Omental fat pad (tissue), 4 donors: ENCODE results near the gene ATG7. TPM values are rescaled to one million over a fixed set of nuclear protein-coding genes. Genes with fewer than 3 reads are reported as not detected.

Source experiments
- ATAC-seq: fragments of 150-250 bp; one replicate; pipeline ENCODE4 v1.9.1; 2016; ENCODE audit warnings: mild to moderate bottlenecking, moderate library complexity; ENCODE audit not compliant: low FRiP score
- DNase-seq: peaks from one replicate; pipeline ENCODE4 v3.0.0-alpha.2; 2019; ENCODE audit warnings: low spot score
- CTCF ChIP-seq, 3 donors: fragments of 450-650 bp; IDR thresholded peaks; one replicate each; pipeline ENCODE4 v1.5.1; 2016 to 2017; ENCODE audit warnings: antibody characterized with exemption in 3 of 3, mild to moderate bottlenecking in 3 of 3, moderate library complexity in 2 of 3
- total RNA-seq, 4 donors: library from RNA; depleted of rRNA; stranded (reverse); fragments of >200 nt; gene quantifications; one replicate each; pipeline ENCODE4 v1.1.0, GENCODE V29; 2016

The ATG7 gene
- total RNA-seq, 4 donors from 2014 or later = 62.9 to 96.7 (median 76.2) TPM

- no peak for ATAC-seq
- TF ChIP-seq CTCF (IDR thresholded peaks at IDR 0.05) = no peak
- no peak for DNase-seq
Observed at GRCh38 chr3:11552289-11553264, 280.4 kb downstream of the ATG7 start.

DNA sequence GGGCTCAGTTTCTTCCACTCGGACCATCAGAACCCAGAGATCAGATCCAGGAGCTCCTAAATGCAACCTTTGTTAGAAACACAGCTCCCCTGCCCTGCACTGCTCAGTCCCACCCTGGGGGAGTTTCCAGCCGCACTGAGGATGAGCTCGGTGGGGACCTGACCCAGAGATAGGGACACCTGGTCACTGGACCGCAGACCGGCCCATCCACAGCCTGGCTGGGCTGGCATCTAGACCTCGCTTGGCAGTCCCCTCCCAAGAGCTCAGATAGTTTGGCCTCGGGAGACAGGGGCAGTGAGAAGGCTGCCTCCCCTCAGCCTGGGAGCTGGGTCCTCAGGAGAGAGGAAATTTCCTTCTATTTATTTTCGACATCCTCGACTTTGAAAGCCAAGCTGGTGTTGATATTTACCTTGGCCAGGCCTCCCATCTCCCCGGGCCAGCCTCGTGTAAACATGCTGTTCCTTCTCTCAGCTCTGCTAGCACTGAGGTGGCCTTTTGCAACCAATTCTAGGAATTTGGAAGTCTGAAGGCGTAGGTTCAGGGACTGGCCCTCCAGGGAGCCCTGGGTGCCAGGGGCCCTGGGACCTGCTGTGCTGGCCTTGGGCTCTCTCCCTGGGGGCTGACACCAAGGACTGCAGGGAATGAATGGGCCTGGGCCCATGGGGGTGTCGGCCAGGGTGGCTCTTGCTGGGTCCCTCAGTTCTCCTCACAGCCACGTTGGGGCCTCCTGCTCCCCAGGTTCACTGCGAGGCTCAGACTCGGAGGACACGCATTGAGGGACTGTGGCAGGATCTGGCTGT, 281.4 kb downstream of the ATG7 start:
- no peak for ATAC-seq
- no peak for TF ChIP-seq CTCF (IDR thresholded peaks at IDR 0.05)
- no peak for DNase-seq

GRCh38 chr3:11554236-11554610, 282.0 kb downstream of the ATG7 start:
- no peak for ATAC-seq
- TF ChIP-seq CTCF (IDR thresholded peaks at IDR 0.05) = no peak
- no peak for DNase-seq

DNA sequence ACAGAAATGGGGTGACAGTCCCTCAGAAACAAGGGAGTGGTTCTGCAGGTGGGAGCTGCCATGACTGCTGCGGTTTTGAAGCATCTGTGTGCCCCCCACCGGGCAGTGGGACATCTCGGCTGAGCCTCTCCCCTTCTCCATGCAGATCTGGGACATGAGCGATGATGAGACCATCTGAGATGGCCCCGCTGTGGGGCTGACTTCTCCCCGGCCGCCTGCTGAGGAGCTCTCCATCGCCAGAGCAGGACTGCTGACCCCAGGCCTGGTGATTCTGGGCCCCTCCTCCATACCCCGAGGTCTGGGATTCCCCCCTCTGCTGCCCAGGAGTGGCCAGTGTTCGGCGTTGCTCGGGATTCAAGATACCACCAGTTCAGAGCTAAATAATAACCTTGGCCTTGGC, 282.5 kb downstream of the ATG7 start:
- DNase-seq = no peak

DNA sequence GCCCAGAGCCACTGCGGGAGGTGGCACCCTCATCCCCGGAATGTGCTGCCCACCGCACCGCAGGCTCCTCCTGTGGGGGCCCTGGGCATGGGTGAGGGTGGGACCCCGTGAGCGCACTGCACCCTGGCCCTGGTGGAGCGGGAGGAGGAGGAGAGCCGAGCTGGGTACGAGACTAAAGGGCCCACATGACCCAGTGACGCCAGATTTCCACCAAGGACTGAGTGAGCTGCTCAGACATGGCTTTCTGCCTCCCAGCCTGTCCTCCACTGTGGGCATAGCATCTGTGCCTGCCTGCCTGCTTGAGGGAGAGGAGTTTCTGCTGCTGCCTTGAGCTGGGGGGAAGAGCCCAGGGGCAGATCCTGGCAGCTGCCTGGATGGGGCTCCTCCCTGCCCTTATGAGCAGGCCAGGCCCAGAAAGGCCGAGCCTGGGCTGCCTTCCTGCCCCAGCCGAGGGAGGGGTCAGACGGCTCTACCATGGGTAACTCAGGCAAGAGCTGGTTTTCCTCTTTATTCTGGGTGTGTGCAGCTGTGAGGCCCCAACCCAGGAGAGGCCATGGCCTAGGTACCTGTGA, 283.1 kb downstream of the ATG7 start:
- no peak for DNase-seq
- ATAC-seq = no peak
- TF ChIP-seq CTCF (IDR thresholded peaks at IDR 0.05) = no peak

More for the DNA sequence above, 282.5 kb downstream of the ATG7 start:
- no peak for ATAC-seq
- TF ChIP-seq CTCF (IDR thresholded peaks at IDR 0.05) = no peak

DNA sequence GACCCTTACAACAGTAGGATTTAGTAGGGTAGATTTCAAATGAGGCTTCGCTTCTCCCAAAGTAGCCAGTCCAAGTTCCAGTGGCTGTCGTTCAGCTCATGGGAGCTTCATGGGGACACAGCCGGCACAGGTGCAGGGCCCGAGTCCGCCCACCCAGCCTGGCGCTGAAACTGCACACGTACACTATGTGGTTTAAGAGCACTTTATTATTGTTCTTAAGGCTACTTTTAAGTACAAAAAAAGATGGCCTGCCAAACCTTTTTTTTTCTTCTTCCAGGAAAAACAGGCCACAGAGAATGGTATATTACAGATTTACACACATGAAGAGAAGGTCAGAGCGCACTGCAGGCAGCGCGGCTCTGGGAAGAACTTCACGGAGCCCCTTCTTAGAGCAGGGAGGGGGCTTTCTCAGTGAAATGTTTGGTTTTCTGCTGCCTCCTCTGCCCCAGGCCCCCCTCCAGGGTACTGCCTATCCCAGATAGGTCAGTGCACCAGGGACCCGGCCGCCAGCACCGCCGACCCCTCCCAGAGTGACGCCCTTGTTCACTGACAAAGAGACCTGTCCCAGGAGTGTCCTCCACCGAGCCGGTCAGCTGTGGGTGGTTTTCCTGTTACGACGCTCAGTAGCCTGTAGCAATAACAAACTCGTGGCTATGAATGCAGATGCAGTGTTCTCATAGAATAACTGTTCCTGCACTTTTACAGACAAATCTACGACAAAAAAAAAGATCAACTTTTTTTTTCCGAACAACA, 283.9 kb downstream of the ATG7 start:
- no peak for TF ChIP-seq CTCF (IDR thresholded peaks at IDR 0.05)
- ATAC-seq = no peak
- no peak for DNase-seq
